ENCODE data around the gene KLRC1. TPM values are rescaled to one million over a fixed set of nuclear protein-coding genes. Genes with fewer than 3 reads are reported as not detected.
"Not testable (repeated sequence)": the region's sequence is repeated elsewhere in the genome, so short reads cannot be mapped to it uniquely, and the experiment has no call there.

Gene KLRC1
- total RNA-seq, 1 experiment from 2014 or later: not detected

- not testable (repeated sequence) for DNase-seq (ENCODE audit: low spot score)
Measured at GRCh38 chr12:10422159-10422558, 31.0 kb downstream of the KLRC1 start.

- DNase-seq (ENCODE audit: low spot score): peak; percentile 31
Measured at GRCh38 chr12:10420334-10420733, 32.8 kb downstream of the KLRC1 start, which contains the start of gene KLRC3. Gene KLRC3 (minus strand): TSS chr12:10420595. CDS start chr12:10420550, 45 bp downstream.

GRCh38 chr12:10409392-10409791 is 43.8 kb downstream of the KLRC1 start, which contains the start of gene KLRC4:
Gene KLRC4 (minus strand): TSS chr12:10409757. CDS start chr12:10409575, 182 bp downstream.
- DNase-seq (ENCODE audit: low spot score): no peak

GRCh38 chr12:10408842-10409241 is 44.3 kb downstream of the KLRC1 start:
- no peak for DNase-seq (ENCODE audit: low spot score)

- DNase-seq (ENCODE audit: low spot score): no peak
Measured at GRCh38 chr12:10406725-10407124, 46.5 kb downstream of the KLRC1 start.

GRCh38 chr12:10405294-10405693 is 47.9 kb downstream of the KLRC1 start:
- DNase-seq (ENCODE audit: low spot score): no peak

- no peak for DNase-seq (ENCODE audit: low spot score)
Measured at GRCh38 chr12:10404798-10405197, 48.4 kb downstream of the KLRC1 start.

GRCh38 chr12:10400829-10401228 is 52.3 kb downstream of the KLRC1 start:
- DNase-seq (ENCODE audit: low spot score): no peak

- no peak for DNase-seq (ENCODE audit: low spot score)
Measured at GRCh38 chr12:10398168-10398567, 55.0 kb downstream of the KLRC1 start.

- peak; percentile 35 for DNase-seq (ENCODE audit: low spot score)
Measured at GRCh38 chr12:10397296-10397695, 55.9 kb downstream of the KLRC1 start.

GRCh38 chr12:10396176-10396575 is 57.0 kb downstream of the KLRC1 start:
- DNase-seq (ENCODE audit: low spot score): not testable (repeated sequence)

Other genes starting within 250 kb of the KLRC1 start
- gene GABARAPL1, start 240.5 kb downstream of the KLRC1 start, total RNA-seq (2014; rRNA removed; shearing (Covaris generic)): 7.9 and 17.4 TPM in 2 replicates
- not detected in 2 replicates for gene KLRD1, start 145.5 kb downstream of the KLRC1 start, total RNA-seq (2014; rRNA removed; shearing (Covaris generic))
- 0.05 TPM in 1 of 2 replicates, not detected in the other for gene KLRK1, start 63.3 kb downstream of the KLRC1 start, total RNA-seq (2014; rRNA removed; shearing (Covaris generic))
- gene KLRC4, start 43.6 kb downstream of the KLRC1 start, total RNA-seq (2014; rRNA removed; shearing (Covaris generic)): 0.10 TPM in 1 of 2 replicates, not detected in the other
- 0.46 and 0.57 TPM in 2 replicates for gene KLRC3, start 32.8 kb downstream of the KLRC1 start, total RNA-seq (2014; rRNA removed; shearing (Covaris generic))
- gene KLRC2, start 17.4 kb downstream of the KLRC1 start, total RNA-seq (2014; rRNA removed; shearing (Covaris generic)): 2.7 and 3.0 TPM in 2 replicates
- gene EIF2S3B, start 52.5 kb upstream of the KLRC1 start, total RNA-seq (2014; rRNA removed; shearing (Covaris generic)): 0.18 and 0.43 TPM in 2 replicates
- gene MAGOHB, start 160.2 kb upstream of the KLRC1 start, total RNA-seq (2014; rRNA removed; shearing (Covaris generic)): 34.0 and 41.7 TPM in 2 replicates
- gene STYK1, start 220.7 kb upstream of the KLRC1 start, total RNA-seq (2014; rRNA removed; shearing (Covaris generic)): 7.4 and 12.8 TPM in 2 replicates

Data from HT-29 (cell line).